Neutrophil (primary cell): ENCODE measurements around the gene ADD3.

ENCODE experiments used
- H3K27ac ChIP-seq: fragments of 200-600 bp; sonication (generic); 2 replicates; pipeline ENCODE4 v1.5.1; 2016; ENCODE audit warnings: mild to moderate bottlenecking, moderate library complexity
- H3K27me3 ChIP-seq: fragments of 200-600 bp; sonication (generic); 2 replicates; pipeline ENCODE4 v1.6.0; 2016; ENCODE audit warnings: mild to moderate bottlenecking
- H3K36me3 ChIP-seq: fragments of 200-600 bp; sonication (generic); 2 replicates; pipeline ENCODE4 v1.5.1; 2017
- H3K4me1 ChIP-seq, 2 experiments: fragments of 200-600 bp in 1 of 2; sonication (generic) in 1 of 2; 1 replicate in 1 of 2; 2 replicates in 1 of 2; pipeline versions ENCODE4 v1.5.1 to v1.6.1; 2013 to 2016; ENCODE audit warnings: low read depth in 1 of 2, low read length in 1 of 2, mild to moderate bottlenecking in 1 of 2, moderate library complexity in 1 of 2; ENCODE audit not compliant: control insufficient read depth in 1 of 2, insufficient read depth in 1 of 2
- H3K4me3 ChIP-seq, 2 experiments: fragments of 200-600 bp in 1 of 2; sonication (generic) in 1 of 2; 1 replicate in 1 of 2; 2 replicates in 1 of 2; pipeline ENCODE4 v1.5.1; 2013 to 2016; ENCODE audit warnings: low read depth in 1 of 2, low read length in 1 of 2, mild to moderate bottlenecking in 1 of 2, moderate library complexity in 1 of 2
- H3K9me3 ChIP-seq: fragments of 200-600 bp; sonication (generic); 2 replicates; pipeline ENCODE4 v1.5.1; 2016
- CTCF ChIP-seq: fragments of 200-600 bp; sonication (generic); IDR thresholded peaks from 2 replicates; pipeline ENCODE4 v1.5.1; 2016; ENCODE audit warnings: antibody characterized with exemption

Gene ADD3

GRCh38 chr10:110093722-110094121 lies 85.9 kb downstream of the ADD3 start:
- Histone ChIP-seq H3K36me3 (no peaks in the 10 kb centered on the region), H3K27ac (no peak overlapping the region), H3K27me3 (no peaks in the 10 kb centered on the region), H3K9me3 (no peaks in the 10 kb centered on the region), H3K4me1 (no peaks in the 10 kb centered on the region), H3K4me3 (no peak overlapping the region)
- no peak for TF ChIP-seq CTCF

- no peak for TF ChIP-seq CTCF
- Histone ChIP-seq H3K4me1 (no peaks in the 10 kb centered on the region), H3K36me3 (no peaks in the 10 kb centered on the region), H3K27ac (no peak overlapping the region), H3K27me3 (no peaks in the 10 kb centered on the region), H3K9me3 (no peaks in the 10 kb centered on the region), H3K4me3 (no peak overlapping the region)
These were observed 87.0 kb downstream of the ADD3 start for GRCh38 chr10:110094786-110095185.

GRCh38 chr10:110101464-110102144 lies 93.8 kb downstream of the ADD3 start:
- Histone ChIP-seq H3K27ac (peak overlapping the region; percentile 48), H3K4me3 (no peak overlapping the region), H3K36me3 (peaks cover 35% of the 10 kb centered on the region), H3K4me1 (no peaks in the 10 kb centered on the region), H3K27me3 (no peaks in the 10 kb centered on the region), H3K9me3 (no peaks in the 10 kb centered on the region)
- TF ChIP-seq CTCF, result no peak

- H3K4me3 ChIP-seq, result no peak overlapping the region
- no peak for TF ChIP-seq CTCF
- no peaks in the 10 kb centered on the region for H3K9me3 ChIP-seq
- H3K4me1 ChIP-seq, result no peaks in the 10 kb centered on the region
- H3K27ac ChIP-seq, result peak overlapping the region; percentile 54
- H3K27me3 ChIP-seq, result no peaks in the 10 kb centered on the region
- peaks cover 39% of the 10 kb centered on the region for H3K36me3 ChIP-seq
These were observed 96.2 kb downstream of the ADD3 start for GRCh38 chr10:110103921-110104461.

GRCh38 chr10:110105873-110106272 lies 98.1 kb downstream of the ADD3 start:
- no peaks in the 10 kb centered on the region for H3K27me3 ChIP-seq
- no peaks in the 10 kb centered on the region for H3K9me3 ChIP-seq
- H3K27ac ChIP-seq, result no peak overlapping the region
- no peaks in the 10 kb centered on the region for H3K4me1 ChIP-seq
- H3K36me3 ChIP-seq, result peaks cover 34% of the 10 kb centered on the region
- no peak overlapping the region for H3K4me3 ChIP-seq
- no peak for TF ChIP-seq CTCF
